ENCODE measurements around the gene C21orf91. TPM values are rescaled to one million over a fixed set of nuclear protein-coding genes. Genes with fewer than 3 reads are reported as not detected.
"Not testable (repeated sequence)": the region's sequence is repeated elsewhere in the genome, so short reads cannot be mapped to it uniquely, and the experiment has no call there.

Gene C21orf91
- polyA plus RNA-seq, 2 donors = 2.7 to 4.8 TPM

DNA sequence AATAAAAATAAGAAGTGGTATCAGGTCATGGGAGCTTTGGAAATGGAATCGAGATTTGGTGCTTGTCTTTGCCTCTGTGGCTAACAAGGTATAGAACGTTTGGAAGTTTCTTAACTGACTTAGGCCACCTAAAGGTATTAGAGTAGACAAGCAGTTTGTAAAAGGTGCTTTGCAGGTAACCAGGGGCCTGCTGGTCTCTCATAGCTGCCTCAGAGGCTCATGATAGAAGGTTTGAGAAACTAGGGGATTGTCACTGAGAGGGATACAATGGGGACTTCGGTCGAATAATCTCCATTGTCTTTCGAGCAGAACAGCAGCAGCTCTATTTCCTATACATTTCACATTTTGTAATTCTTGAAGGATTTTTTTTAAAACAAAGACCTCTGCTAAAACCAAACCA, 37.6 kb downstream of the C21orf91 start:
- WGBS, 2 donors = 84 to 85% methylated on average over 5 of the region's 5 CpGs
- no peaks in the 10 kb centered on the region for H3K27me3 ChIP-seq (ENCODE audit: control insufficient read depth in 1 of 2, insufficient read depth in 2 of 2, low read length in 2 of 2)

DNA sequence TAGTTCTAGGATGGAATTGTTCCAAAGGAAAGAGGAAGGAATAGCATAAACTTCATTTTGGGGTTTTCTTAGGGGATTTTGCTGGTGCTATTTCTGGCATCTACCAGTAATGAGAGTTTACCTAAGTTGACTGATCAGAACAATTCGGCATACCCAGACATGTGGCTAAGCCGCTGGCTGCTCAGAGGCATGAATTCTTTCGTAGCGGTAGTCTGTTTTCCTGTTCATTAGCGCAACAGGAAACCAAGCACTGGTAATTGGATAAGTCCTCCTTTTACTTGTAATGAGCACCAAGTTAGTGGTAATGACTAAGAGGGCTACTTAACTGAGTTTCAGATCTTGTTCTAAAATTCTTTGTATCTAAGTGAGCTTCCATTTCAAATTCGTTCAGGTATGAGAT, 38.6 kb downstream of the C21orf91 start:
- Histone ChIP-seq H3K9me3 (ENCODE audit: control insufficient read depth in 2 of 2, insufficient read depth in 1 of 2, low read depth in 1 of 2, low read length in 1 of 2) (no peaks in the 10 kb centered on the region), H3K4me3 (ENCODE audit: low read depth in 1 of 2, low read length in 2 of 2) (no peak overlapping the region), H3K27me3 (ENCODE audit: control insufficient read depth in 1 of 2, insufficient read depth in 2 of 2, low read length in 2 of 2) (no peaks in the 10 kb centered on the region), H3K27ac (ENCODE audit: low read depth in 2 of 2, low read length in 1 of 2) (peak overlapping the region in 1 of 2 donors; percentile 29), H3K36me3 (ENCODE audit: control insufficient read depth in 2 of 2, insufficient read depth in 2 of 2, low read length in 1 of 2) (peaks cover 1 to 2% of the 10 kb centered on the region in 2 donors), H3K4me1 (ENCODE audit: control insufficient read depth in 2 of 2, insufficient read depth in 2 of 2, low read length in 1 of 2) (peaks cover 0 to 2% of the 10 kb centered on the region in 2 donors)
- WGBS, 2 donors = 42 to 57% methylated on average over 6 of the region's 6 CpGs

More for the DNA sequence above, 37.6 kb downstream of the C21orf91 start:
- H3K9me3 ChIP-seq (ENCODE audit: control insufficient read depth in 2 of 2, insufficient read depth in 1 of 2, low read depth in 1 of 2, low read length in 1 of 2) = no peaks in the 10 kb centered on the region
- peaks cover 3 to 4% of the 10 kb centered on the region in 2 donors for H3K36me3 ChIP-seq (ENCODE audit: control insufficient read depth in 2 of 2, insufficient read depth in 2 of 2, low read length in 1 of 2)
- no peak overlapping the region for H3K27ac ChIP-seq (ENCODE audit: low read depth in 2 of 2, low read length in 1 of 2)
- peaks cover 0 to 2% of the 10 kb centered on the region in 2 donors for H3K4me1 ChIP-seq (ENCODE audit: control insufficient read depth in 2 of 2, insufficient read depth in 2 of 2, low read length in 1 of 2)
- H3K4me3 ChIP-seq (ENCODE audit: low read depth in 1 of 2, low read length in 2 of 2) = no peak overlapping the region

DNA sequence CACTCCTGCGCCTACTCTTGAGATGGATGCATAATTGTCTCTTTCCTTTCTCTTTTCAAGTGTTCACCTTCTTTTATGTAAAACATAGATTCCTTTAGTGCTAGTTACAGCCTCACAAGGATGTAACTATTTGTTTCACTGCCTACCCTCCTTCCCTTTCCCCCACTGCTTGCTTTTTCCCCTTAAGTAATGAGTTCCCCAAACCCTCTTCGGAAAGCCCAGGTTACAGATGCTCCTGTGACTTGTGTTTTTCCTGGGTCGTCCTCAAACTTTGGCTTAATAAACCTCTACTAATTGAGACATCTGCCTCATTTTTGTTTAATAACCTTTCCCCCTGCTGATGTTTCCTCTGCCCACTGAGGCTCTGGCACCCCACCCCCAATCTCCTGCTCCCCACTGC, 39.2 kb downstream of the C21orf91 start:
- WGBS, 2 donors = 89 to 92% methylated on average over 3 of the region's 3 CpGs
- Histone ChIP-seq H3K27ac (ENCODE audit: low read depth in 2 of 2, low read length in 1 of 2) (peak overlapping the region in 1 of 2 donors; percentile 29), H3K36me3 (ENCODE audit: control insufficient read depth in 2 of 2, insufficient read depth in 2 of 2, low read length in 1 of 2) (no peaks in the 10 kb centered on the region), H3K4me1 (ENCODE audit: control insufficient read depth in 2 of 2, insufficient read depth in 2 of 2, low read length in 1 of 2) (peaks cover 0 to 2% of the 10 kb centered on the region in 2 donors), H3K27me3 (ENCODE audit: control insufficient read depth in 1 of 2, insufficient read depth in 2 of 2, low read length in 2 of 2) (no peaks in the 10 kb centered on the region), H3K9me3 (ENCODE audit: control insufficient read depth in 2 of 2, insufficient read depth in 1 of 2, low read depth in 1 of 2, low read length in 1 of 2) (no peaks in the 10 kb centered on the region), H3K4me3 (ENCODE audit: low read depth in 1 of 2, low read length in 2 of 2) (no peak overlapping the region)

DNA sequence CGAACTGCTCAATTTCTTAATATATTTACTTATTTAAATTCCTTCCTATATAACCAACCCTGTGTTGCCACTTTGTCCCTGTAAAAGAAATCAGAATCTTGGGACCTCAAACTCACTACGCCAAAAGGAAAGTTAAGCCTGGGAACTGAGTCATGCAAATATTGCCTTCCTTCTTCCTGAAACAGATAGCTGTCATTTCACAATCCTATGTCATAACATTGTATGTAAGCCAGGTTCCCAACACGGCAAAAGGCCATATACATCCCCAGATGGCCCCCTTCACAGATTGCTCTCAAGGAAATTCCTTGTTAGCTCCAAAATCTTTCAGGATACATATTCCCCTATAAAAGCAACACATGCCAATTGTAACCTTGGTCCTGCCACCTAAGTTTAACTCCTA, 39.7 kb downstream of the C21orf91 start:
- Histone ChIP-seq H3K4me3 (ENCODE audit: low read depth in 1 of 2, low read length in 2 of 2) (no peak overlapping the region), H3K27ac (ENCODE audit: low read depth in 2 of 2, low read length in 1 of 2) (no peak overlapping the region), H3K4me1 (ENCODE audit: control insufficient read depth in 2 of 2, insufficient read depth in 2 of 2, low read length in 1 of 2) (peaks cover 0 to 2% of the 10 kb centered on the region in 2 donors), H3K9me3 (ENCODE audit: control insufficient read depth in 2 of 2, insufficient read depth in 1 of 2, low read depth in 1 of 2, low read length in 1 of 2) (no peaks in the 10 kb centered on the region), H3K36me3 (ENCODE audit: control insufficient read depth in 2 of 2, insufficient read depth in 2 of 2, low read length in 1 of 2) (no peaks in the 10 kb centered on the region), H3K27me3 (ENCODE audit: control insufficient read depth in 1 of 2, insufficient read depth in 2 of 2, low read length in 2 of 2) (no peaks in the 10 kb centered on the region)
- 59 to 64% methylated on average over 3 of the region's 3 CpGs for WGBS, 2 donors

GRCh38 chr21:17777072-17777765, 41.9 kb downstream of the C21orf91 start:
- WGBS, 2 donors = 53 to 71% methylated on average over 1 of the region's 1 CpG
- Histone ChIP-seq H3K27ac (ENCODE audit: low read depth in 2 of 2, low read length in 1 of 2) (no peak overlapping the region), H3K9me3 (ENCODE audit: control insufficient read depth in 2 of 2, insufficient read depth in 1 of 2, low read depth in 1 of 2, low read length in 1 of 2) (no peaks in the 10 kb centered on the region), H3K36me3 (ENCODE audit: control insufficient read depth in 2 of 2, insufficient read depth in 2 of 2, low read length in 1 of 2) (no peaks in the 10 kb centered on the region), H3K4me3 (ENCODE audit: low read depth in 1 of 2, low read length in 2 of 2) (no peak overlapping the region), H3K27me3 (ENCODE audit: control insufficient read depth in 1 of 2, insufficient read depth in 2 of 2, low read length in 2 of 2) (no peaks in the 10 kb centered on the region), H3K4me1 (ENCODE audit: control insufficient read depth in 2 of 2, insufficient read depth in 2 of 2, low read length in 1 of 2) (peaks cover 0 to 2% of the 10 kb centered on the region in 2 donors)

DNA sequence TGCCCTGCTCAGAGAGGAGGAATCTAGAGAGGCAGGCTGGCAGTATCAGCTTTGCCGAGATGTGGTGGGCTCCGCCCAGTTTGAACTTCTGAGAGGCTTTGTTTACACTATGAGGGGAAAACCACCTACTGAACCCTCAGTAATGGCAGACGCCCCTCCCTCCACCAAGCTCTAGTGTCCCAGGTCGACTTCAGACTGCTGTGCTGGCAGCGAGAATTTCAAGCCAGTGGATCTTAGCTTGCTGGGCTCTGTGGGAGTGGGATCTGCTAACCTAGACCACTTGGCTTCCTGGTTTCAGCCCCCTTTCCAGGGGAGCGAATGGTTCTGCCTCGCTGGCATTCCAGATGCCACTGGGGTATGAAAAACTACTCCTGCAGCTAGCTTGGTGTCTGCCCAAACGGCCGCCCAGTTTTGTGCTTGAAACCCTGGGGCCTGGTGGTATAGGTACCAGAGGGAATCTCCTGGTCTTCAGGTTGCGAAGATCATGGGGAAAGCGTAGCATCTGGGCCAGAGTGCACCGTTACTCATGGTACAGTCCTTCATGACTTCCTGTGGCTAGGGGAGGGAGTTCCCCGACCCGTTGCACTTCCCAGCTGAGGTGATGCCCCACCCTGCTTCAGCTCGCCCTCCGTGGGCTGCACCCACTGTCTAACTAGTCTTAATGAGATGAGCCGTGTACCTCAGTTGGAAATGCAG, 43.6 kb downstream of the C21orf91 start:
- Histone ChIP-seq H3K27me3 (ENCODE audit: control insufficient read depth in 1 of 2, insufficient read depth in 2 of 2, low read length in 2 of 2) (no peaks in the 10 kb centered on the region), H3K27ac (ENCODE audit: low read depth in 2 of 2, low read length in 1 of 2) (no peak overlapping the region), H3K4me1 (ENCODE audit: control insufficient read depth in 2 of 2, insufficient read depth in 2 of 2, low read length in 1 of 2) (peaks cover 0 to 2% of the 10 kb centered on the region in 2 donors), H3K9me3 (ENCODE audit: control insufficient read depth in 2 of 2, insufficient read depth in 1 of 2, low read depth in 1 of 2, low read length in 1 of 2) (no peaks in the 10 kb centered on the region), H3K36me3 (ENCODE audit: control insufficient read depth in 2 of 2, insufficient read depth in 2 of 2, low read length in 1 of 2) (no peaks in the 10 kb centered on the region), H3K4me3 (ENCODE audit: low read depth in 1 of 2, low read length in 2 of 2) (no peak overlapping the region)
- 73 to 75% methylated on average over 17 of the region's 17 CpGs for WGBS, 2 donors

GRCh38 chr21:17775021-17775420, 44.1 kb downstream of the C21orf91 start:
- H3K27me3 ChIP-seq (ENCODE audit: control insufficient read depth in 1 of 2, insufficient read depth in 2 of 2, low read length in 2 of 2); H3K4me1 ChIP-seq (ENCODE audit: control insufficient read depth in 2 of 2, insufficient read depth in 2 of 2, low read length in 1 of 2); H3K27ac ChIP-seq (ENCODE audit: low read depth in 2 of 2, low read length in 1 of 2); H3K4me3 ChIP-seq (ENCODE audit: low read depth in 1 of 2, low read length in 2 of 2); H3K9me3 ChIP-seq (ENCODE audit: control insufficient read depth in 2 of 2, insufficient read depth in 1 of 2, low read depth in 1 of 2, low read length in 1 of 2); H3K36me3 ChIP-seq (ENCODE audit: control insufficient read depth in 2 of 2, insufficient read depth in 2 of 2, low read length in 1 of 2): not testable (repeated sequence)
- 90 to 94% methylated on average over 7 of the region's 7 CpGs for WGBS, 2 donors

- no peaks in the 10 kb centered on the region for H3K27me3 ChIP-seq (ENCODE audit: control insufficient read depth in 1 of 2, insufficient read depth in 2 of 2, low read length in 2 of 2)
- H3K4me1 ChIP-seq (ENCODE audit: control insufficient read depth in 2 of 2, insufficient read depth in 2 of 2, low read length in 1 of 2) = no peaks in the 10 kb centered on the region
- no peak overlapping the region for H3K4me3 ChIP-seq (ENCODE audit: low read depth in 1 of 2, low read length in 2 of 2)
- no peaks in the 10 kb centered on the region for H3K9me3 ChIP-seq (ENCODE audit: control insufficient read depth in 2 of 2, insufficient read depth in 1 of 2, low read depth in 1 of 2, low read length in 1 of 2)
- 87 to 91% methylated on average over 3 of the region's 3 CpGs for whole genome bisulfite sequencing, 2 donors
- H3K27ac ChIP-seq (ENCODE audit: low read depth in 2 of 2, low read length in 1 of 2) = no peak overlapping the region
- no peaks in the 10 kb centered on the region for H3K36me3 ChIP-seq (ENCODE audit: control insufficient read depth in 2 of 2, insufficient read depth in 2 of 2, low read length in 1 of 2)
Observed at GRCh38 chr21:17769447-17769845, 49.7 kb downstream of the C21orf91 start.

GRCh38 chr21:17768840-17769446, 50.2 kb downstream of the C21orf91 start:
- WGBS, 2 donors = 72 to 79% methylated on average over 3 of the region's 3 CpGs
- H3K27ac ChIP-seq (ENCODE audit: low read depth in 2 of 2, low read length in 1 of 2) = no peak overlapping the region
- H3K27me3 ChIP-seq (ENCODE audit: control insufficient read depth in 1 of 2, insufficient read depth in 2 of 2, low read length in 2 of 2) = no peaks in the 10 kb centered on the region
- no peaks in the 10 kb centered on the region for H3K4me1 ChIP-seq (ENCODE audit: control insufficient read depth in 2 of 2, insufficient read depth in 2 of 2, low read length in 1 of 2)
- H3K9me3 ChIP-seq (ENCODE audit: control insufficient read depth in 2 of 2, insufficient read depth in 1 of 2, low read depth in 1 of 2, low read length in 1 of 2) = no peaks in the 10 kb centered on the region
- no peak overlapping the region for H3K4me3 ChIP-seq (ENCODE audit: low read depth in 1 of 2, low read length in 2 of 2)
- no peaks in the 10 kb centered on the region for H3K36me3 ChIP-seq (ENCODE audit: control insufficient read depth in 2 of 2, insufficient read depth in 2 of 2, low read length in 1 of 2)
